Muscle of back (tissue), 11 donors: ENCODE data around the gene KPNA4. TPM values are rescaled to one million over a fixed set of nuclear protein-coding genes. Genes with fewer than 3 reads are reported as not detected.
"Not testable (repeated sequence)": the region's sequence is repeated elsewhere in the genome, so short reads cannot be mapped to it uniquely, and the experiment has no call there.

Source experiments
- DNase-seq, 3 donors: peaks; one replicate each; pipeline versions ENCODE4 v3.0.0 to v3.0.0-alpha.2; 2013
- polyA plus RNA-seq, 10 donors: library from polyadenylated mRNA; unstranded; fragments of 120-200 nt; gene quantifications; one replicate each; pipeline ENCODE4 v1.2.1, GENCODE V29; 2013; ENCODE audit not compliant: insufficient read length in 10 of 10

Gene KPNA4
- polyA plus RNA-seq, 10 donors, result 59.3 to 89.3 (median 67.5) TPM

GRCh38 chr3:160452251-160452650, 113.1 kb downstream of the KPNA4 start:
- DNase-seq, result not testable (repeated sequence)

- DNase-seq, result no peak
Measured at GRCh38 chr3:160451602-160452001, 113.8 kb downstream of the KPNA4 start.

GRCh38 chr3:160450846-160451245, 114.5 kb downstream of the KPNA4 start:
- DNase-seq, result peak in 2 of 3 donors; percentile 3 to 84

GRCh38 chr3:160449636-160450598, 115.5 kb downstream of the KPNA4 start, which contains the start of gene TRIM59:
Gene TRIM59 (minus strand): TSS chr3:160449786. CDS start chr3:160439183, 10,603 bp downstream.
- peak; percentile 94 to 98 (median 97) for DNase-seq

- DNase-seq, result peak; percentile 21 to 73 (median 42)
Measured at GRCh38 chr3:160448845-160449635, 116.3 kb downstream of the KPNA4 start.

GRCh38 chr3:160447544-160447943, 117.8 kb downstream of the KPNA4 start:
- peak in 2 of 3 donors; percentile 15 to 37 for DNase-seq

GRCh38 chr3:160446522-160447056, 118.8 kb downstream of the KPNA4 start:
- DNase-seq, result no peak

GRCh38 chr3:160445854-160446253, 119.5 kb downstream of the KPNA4 start:
- DNase-seq, result no peak

Other genes with a start within 250 kb of the KPNA4 start
- 10 to 100 TPM; 18.8 to 30.6 (median 25.1) TPM for gene IFT80, start 166.3 kb downstream of the KPNA4 start, polyA plus RNA-seq
- gene SMC4, start 165.9 kb downstream of the KPNA4 start, polyA plus RNA-seq, result 10 to 100 TPM; 45.1 to 90.7 (median 75.6) TPM
- 10 to 100 TPM in 3 of 10 donors, 1 to 10 TPM in 7; 6.1 to 14.0 (median 9.2) TPM for gene TRIM59, start 115.8 kb downstream of the KPNA4 start, polyA plus RNA-seq
- not detected for gene ARL14, start 111.6 kb upstream of the KPNA4 start, polyA plus RNA-seq
- gene PPM1L, start 190.7 kb upstream of the KPNA4 start, polyA plus RNA-seq, result 10 to 100 TPM in 6 of 10 donors, 1 to 10 TPM in 4; 6.8 to 13.2 (median 10.4) TPM